ENCODE data around the gene GALNT10. TPM values are rescaled to one million over a fixed set of nuclear protein-coding genes. Genes with fewer than 3 reads are reported as not detected.

GALNT10 gene
- total and polyA plus RNA-seq, 9 of the 15 experiments (the other 6 are each of a cell fraction or from before 2014, with no cell fraction given) = 4.6 to 37.1 (median 13.3) TPM

DNA sequence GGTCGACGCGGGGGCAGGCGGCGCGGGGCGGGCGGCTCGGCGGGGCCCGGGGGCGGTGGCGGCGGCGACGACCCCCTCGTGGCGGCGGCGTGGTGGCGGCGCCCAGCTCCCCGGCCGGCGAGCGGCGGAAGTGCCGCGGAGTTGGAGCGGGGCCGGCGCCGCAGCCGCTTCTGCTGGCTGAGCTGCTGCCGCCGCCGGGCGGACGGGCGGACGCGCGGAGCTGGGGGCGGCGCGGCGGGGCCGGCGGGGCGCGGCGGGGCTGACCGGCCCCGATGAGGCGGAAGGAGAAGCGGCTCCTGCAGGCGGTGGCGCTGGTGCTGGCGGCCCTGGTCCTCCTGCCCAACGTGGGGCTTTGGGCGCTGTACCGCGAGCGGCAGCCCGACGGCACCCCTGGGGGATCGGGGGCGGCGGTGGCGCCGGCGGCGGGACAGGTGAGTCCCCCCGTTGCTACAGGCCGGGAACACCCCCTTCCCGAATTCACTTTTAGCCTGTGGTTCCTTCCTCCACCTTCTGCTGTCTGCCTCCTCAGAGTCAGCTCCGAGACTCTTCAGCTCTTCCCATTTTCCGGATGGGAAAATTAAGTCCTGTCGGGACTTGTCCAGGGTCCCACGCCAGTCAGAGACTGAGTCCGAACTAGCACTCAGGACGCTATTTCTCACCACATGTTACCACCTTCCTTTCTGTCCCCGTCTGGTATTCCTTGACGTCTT, at the start of gene GALNT10 (continued):
- TF ChIP-seq SIN3A (IDR thresholded peaks at IDR 0.05; ENCODE audit: borderline replicate concordance in 2 of 2, control insufficient read depth in 1 of 2, low read depth in 2 of 2, low read length in 2 of 2) = peak in 1 of 2 experiments; percentile 61; a peak in 1 of 4 replicates
- no peak for TF ChIP-seq NBN (IDR thresholded peaks at IDR 0.05; ENCODE audit: low read depth)
- TF ChIP-seq, protein P1, sequence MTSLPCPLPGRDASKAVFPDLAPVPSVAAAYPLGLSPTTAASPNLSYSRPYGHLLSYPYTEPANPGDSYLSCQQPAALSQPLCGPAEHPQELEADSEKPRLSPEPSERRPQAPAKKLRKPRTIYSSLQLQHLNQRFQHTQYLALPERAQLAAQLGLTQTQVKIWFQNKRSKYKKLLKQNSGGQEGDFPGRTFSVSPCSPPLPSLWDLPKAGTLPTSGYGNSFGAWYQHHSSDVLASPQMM (CRISPR knock-in tag; IDR thresholded peaks at IDR 0.05) = no peak
- TF ChIP-seq NR2C2 (CRISPR knock-in tag; IDR thresholded peaks at IDR 0.05) = no peak
- 0 out of 2 replicates have a peak, but pooled peaks have one; percentile 12 for TF ChIP-seq NR2C2 (tag; IDR thresholded peaks at IDR 0.05)
- no peak for TF ChIP-seq ZNF583 (CRISPR knock-in tag; IDR thresholded peaks at IDR 0.05)
- no peak for TF ChIP-seq GTF2F1 (IDR thresholded peaks at IDR 0.05; ENCODE audit: low read depth, low read length)
- TF ChIP-seq, protein P2, sequence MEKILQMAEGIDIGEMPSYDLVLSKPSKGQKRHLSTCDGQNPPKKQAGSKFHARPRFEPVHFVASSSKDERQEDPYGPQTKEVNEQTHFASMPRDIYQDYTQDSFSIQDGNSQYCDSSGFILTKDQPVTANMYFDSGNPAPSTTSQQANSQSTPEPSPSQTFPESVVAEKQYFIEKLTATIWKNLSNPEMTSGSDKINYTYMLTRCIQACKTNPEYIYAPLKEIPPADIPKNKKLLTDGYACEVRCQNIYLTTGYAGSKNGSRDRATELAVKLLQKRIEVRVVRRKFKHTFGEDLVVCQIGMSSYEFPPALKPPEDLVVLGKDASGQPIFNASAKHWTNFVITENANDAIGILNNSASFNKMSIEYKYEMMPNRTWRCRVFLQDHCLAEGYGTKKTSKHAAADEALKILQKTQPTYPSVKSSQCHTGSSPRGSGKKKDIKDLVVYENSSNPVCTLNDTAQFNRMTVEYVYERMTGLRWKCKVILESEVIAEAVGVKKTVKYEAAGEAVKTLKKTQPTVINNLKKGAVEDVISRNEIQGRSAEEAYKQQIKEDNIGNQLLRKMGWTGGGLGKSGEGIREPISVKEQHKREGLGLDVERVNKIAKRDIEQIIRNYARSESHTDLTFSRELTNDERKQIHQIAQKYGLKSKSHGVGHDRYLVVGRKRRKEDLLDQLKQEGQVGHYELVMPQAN (IDR thresholded peaks at IDR 0.05; ENCODE audit: borderline replicate concordance) = peak; percentile 34; the same call in 1 of the 2 replicates
- TF ChIP-seq MECOM (CRISPR knock-in tag; IDR thresholded peaks at IDR 0.05) = no peak
- no peak for TF ChIP-seq FOXM1 (IDR thresholded peaks at IDR 0.05; ENCODE audit: low read depth)
- TF ChIP-seq FOXM1 (CRISPR knock-in tag; IDR thresholded peaks at IDR 0.05; ENCODE audit: low read depth) = no peak
- no peak for TF ChIP-seq HEY1 (CRISPR knock-in tag; IDR thresholded peaks at IDR 0.05; ENCODE audit: borderline replicate concordance)
- TF ChIP-seq, protein P3, sequence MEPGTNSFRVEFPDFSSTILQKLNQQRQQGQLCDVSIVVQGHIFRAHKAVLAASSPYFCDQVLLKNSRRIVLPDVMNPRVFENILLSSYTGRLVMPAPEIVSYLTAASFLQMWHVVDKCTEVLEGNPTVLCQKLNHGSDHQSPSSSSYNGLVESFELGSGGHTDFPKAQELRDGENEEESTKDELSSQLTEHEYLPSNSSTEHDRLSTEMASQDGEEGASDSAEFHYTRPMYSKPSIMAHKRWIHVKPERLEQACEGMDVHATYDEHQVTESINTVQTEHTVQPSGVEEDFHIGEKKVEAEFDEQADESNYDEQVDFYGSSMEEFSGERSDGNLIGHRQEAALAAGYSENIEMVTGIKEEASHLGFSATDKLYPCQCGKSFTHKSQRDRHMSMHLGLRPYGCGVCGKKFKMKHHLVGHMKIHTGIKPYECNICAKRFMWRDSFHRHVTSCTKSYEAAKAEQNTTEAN (CRISPR knock-in tag; IDR thresholded peaks at IDR 0.05) = no peak
- no peak for TF ChIP-seq CSDE1 (IDR thresholded peaks at IDR 0.05)
- no peak for TF ChIP-seq SIRT6 (IDR thresholded peaks at IDR 0.05; ENCODE audit: low read depth, low read length)
- TF ChIP-seq, protein P4, sequence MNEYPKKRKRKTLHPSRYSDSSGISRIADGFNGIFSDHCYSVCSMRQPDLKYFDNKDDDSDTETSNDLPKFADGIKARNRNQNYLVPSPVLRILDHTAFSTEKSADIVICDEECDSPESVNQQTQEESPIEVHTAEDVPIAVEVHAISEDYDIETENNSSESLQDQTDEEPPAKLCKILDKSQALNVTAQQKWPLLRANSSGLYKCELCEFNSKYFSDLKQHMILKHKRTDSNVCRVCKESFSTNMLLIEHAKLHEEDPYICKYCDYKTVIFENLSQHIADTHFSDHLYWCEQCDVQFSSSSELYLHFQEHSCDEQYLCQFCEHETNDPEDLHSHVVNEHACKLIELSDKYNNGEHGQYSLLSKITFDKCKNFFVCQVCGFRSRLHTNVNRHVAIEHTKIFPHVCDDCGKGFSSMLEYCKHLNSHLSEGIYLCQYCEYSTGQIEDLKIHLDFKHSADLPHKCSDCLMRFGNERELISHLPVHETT (CRISPR knock-in tag; conservative IDR thresholded peaks at IDR 0.05 in 1 of 2, IDR thresholded peaks at IDR 0.05 in 1 of 2) = peak in 1 of 2 experiments; percentile 87; a peak in 2 of 4 replicates
- no peak for TF ChIP-seq ZNF224 (CRISPR knock-in tag; IDR thresholded peaks at IDR 0.05)
- TF ChIP-seq, protein P5, sequence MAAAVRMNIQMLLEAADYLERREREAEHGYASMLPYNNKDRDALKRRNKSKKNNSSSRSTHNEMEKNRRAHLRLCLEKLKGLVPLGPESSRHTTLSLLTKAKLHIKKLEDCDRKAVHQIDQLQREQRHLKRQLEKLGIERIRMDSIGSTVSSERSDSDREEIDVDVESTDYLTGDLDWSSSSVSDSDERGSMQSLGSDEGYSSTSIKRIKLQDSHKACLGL (CRISPR knock-in tag; IDR thresholded peaks at IDR 0.05; ENCODE audit: borderline replicate concordance, poor library complexity, severe bottlenecking) = no peak
- TF ChIP-seq U2AF2 (optimal IDR thresholded peaks at IDR 0.05; ENCODE audit: low read depth, low read length) = no peak
- TF ChIP-seq BCL6 (CRISPR knock-in tag; IDR thresholded peaks at IDR 0.05) = no peak
- no peak for TF ChIP-seq ZBTB17 (CRISPR knock-in tag; IDR thresholded peaks at IDR 0.05)
- peak; percentile 23 for TF ChIP-seq CXXC5 (CRISPR knock-in tag; IDR thresholded peaks at IDR 0.05)
- TF ChIP-seq, protein P6, sequence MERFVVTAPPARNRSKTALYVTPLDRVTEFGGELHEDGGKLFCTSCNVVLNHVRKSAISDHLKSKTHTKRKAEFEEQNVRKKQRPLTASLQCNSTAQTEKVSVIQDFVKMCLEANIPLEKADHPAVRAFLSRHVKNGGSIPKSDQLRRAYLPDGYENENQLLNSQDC (CRISPR knock-in tag; IDR thresholded peaks at IDR 0.05) = no peak

Measured in K562 (cell line).